LoVo (cell line): ENCODE data around the gene CDRT4.

Source experiments
- DNase-seq: peaks from one replicate; pipeline ENCODE4 v3.0.0-alpha.2; 2016; ENCODE audit warnings: low spot score

Gene CDRT4

GRCh38 chr17:15492791-15493692, 25.6 kb upstream of the CDRT4 start:
- no peak for DNase-seq

- no peak for DNase-seq
These were observed 24.8 kb upstream of the CDRT4 start for GRCh38 chr17:15492186-15492585.

- peak; percentile 92 for DNase-seq
These were observed 23.3 kb upstream of the CDRT4 start for GRCh38 chr17:15490634-15491261.

GRCh38 chr17:15488557-15488956, 21.1 kb upstream of the CDRT4 start:
- no peak for DNase-seq

GRCh38 chr17:15485045-15485444, 17.6 kb upstream of the CDRT4 start:
- DNase-seq: no peak

GRCh38 chr17:15483431-15483830, 16.0 kb upstream of the CDRT4 start:
- DNase-seq: no peak

GRCh38 chr17:15482476-15482875, 15.1 kb upstream of the CDRT4 start:
- DNase-seq: no peak

DNA sequence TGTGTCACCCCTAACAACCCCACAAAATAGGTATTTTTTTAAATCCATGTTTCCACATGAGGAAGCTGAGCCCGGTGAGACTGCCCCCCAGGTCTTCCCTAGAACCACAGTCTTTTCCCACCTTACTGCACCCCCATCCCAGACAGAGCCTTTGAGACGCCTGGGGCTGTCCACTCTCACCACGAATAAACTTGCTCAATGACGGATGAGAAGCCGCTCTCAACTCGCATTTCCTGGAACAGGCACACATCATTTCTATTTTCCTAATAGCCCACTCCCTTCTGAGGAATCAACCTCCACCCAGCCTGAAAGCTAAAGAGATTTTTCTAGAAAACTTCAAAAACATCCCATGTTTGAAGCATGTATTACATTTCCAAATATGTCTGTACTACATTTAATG, 14.1 kb upstream of the CDRT4 start:
- no peak for DNase-seq

DNA sequence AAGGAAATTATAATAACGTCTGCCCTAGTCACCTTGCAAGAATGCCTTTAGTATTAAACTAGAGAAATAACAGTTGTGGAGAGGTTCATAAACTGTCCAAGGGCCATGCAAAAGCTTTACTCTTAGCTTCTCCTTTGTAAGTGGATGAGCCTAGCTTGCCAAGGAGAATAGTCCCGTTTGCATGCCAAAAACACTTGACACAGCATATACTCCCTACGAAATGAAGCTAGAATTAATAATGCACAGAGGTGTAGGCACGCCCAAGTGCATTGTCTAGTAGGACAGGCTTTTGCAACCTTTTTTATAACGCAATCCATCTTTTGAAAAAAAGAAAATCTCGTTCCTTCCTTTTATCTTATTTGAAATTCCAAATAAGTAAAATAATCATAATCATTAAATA, 12.8 kb upstream of the CDRT4 start:
- no peak for DNase-seq

DNA sequence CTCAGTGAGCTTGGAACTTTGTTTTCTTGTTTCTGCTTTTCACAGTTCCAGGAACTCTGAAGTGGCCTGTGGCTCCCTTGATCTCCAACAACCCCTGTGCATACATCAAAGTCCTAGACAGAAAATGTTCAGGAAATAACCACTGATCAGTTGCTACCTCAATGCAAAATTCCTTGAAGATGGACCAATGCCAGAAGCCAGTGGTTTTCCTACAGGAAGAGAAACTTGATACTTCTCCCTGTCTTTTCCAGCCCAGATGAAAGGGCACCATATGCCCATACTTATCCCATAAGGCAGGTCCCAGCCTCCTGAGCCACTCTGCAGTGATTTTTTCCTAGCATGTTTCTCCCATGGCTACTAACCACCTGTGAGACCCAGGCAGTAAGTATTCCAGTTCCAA, 12.3 kb upstream of the CDRT4 start:
- DNase-seq: peak; percentile 19

DNA sequence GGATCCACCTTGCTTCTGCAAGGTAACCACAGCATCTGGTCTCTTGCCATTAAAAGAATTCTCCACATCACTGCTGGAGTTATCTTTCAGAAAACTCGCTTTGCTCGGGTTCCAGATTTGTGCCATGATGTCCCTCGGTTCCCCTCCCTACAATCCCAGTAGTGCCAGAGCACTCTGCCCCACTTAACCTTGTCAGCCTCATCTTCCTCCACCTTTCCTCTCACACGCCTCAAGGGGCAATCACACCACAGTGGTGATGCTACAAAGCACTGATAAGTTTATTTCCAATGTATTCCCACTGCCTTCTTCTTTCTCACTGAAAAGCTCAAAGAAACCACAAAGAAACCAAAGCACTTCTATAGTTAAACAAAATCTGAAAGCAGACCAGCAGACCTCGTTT, 11.4 kb upstream of the CDRT4 start:
- DNase-seq: no peak

GRCh38 chr17:15475631-15476354, 8.4 kb upstream of the CDRT4 start:
- no peak for DNase-seq

DNA sequence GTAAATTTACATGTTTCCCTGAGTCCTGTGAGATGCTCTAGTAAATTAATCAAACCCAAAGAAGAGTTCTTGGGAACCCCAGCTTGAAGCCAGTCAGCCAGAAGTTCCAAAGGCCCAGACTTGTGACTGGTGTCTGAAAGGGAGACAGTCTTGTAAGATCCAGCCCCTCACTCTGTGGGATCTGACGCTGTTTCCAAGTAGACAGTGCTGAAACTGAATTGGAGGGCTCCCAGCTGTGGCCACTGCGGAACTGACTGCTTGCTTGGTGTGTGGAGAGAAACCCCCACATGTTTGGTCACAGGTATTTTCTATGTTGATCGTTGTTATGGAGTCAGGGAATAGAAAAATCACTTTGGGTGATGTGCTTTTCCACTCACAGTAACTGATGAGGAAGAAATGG, 5.5 kb upstream of the CDRT4 start:
- no peak for DNase-seq

DNA sequence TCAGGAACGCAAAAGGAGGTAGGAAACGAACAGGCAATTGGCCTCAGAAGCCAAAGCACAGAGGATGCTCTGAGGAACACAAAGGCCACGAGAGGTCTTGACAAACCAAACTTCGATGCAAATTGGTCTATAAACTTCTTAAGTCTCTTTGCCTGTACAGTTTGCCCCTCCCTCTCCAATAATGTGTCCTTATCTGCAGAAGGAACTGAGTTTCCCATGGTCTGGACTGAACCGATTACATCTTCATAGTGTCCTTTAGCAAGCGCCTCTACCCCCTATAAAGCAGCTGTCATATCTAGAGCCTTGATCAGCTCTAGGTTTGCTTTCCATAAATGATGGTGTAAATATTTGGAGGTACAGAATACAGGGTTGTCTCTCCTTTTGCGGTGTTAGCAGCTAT, 3.1 kb upstream of the CDRT4 start:
- DNase-seq: no peak

- no peak for DNase-seq
These were observed 1.8 kb upstream of the CDRT4 start for GRCh38 chr17:15469260-15469659.

DNA sequence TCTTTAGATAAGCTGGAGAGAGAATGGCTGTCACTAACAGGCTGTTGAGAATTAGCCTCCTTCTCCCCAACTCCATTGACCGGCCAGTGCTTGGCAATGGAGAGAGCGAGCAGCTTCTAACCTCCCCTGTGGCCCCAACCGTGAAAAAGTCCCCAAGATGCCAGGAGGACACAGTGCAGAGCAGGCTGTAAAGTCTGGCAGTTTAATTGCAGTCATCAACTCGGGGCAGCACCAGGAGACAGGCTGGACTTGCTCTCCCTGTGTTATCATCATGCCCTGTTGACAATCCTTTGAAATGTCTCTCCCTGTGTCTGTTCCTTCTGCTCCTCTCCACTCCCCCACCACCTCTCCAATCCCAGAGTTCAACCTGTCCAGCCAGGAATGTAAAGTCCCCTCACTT, 705 bp upstream of the CDRT4 start:
- DNase-seq: no peak

DNA sequence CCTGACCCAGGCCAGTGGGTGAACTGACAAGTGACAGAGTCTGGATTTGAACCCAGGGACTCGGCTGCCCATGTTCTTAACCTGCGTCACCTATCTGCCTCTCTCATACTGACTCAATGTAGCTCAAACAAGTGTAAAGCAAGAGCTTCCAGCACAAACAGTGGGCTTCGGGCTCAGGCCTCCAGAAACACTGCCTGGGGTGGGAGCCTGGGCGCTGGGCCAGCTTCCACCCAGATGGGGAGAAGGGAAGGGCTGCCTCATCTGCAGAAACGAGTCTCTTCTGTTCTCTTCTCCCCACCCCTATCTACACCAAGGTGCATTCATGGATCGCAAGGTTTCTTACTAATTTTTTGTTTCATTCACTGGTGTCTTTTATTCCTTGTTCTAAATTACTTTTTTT, 1.3 kb downstream of the CDRT4 start:
- no peak for DNase-seq

- DNase-seq: no peak
These were observed 2.2 kb downstream of the CDRT4 start for GRCh38 chr17:15465045-15465701.

DNA sequence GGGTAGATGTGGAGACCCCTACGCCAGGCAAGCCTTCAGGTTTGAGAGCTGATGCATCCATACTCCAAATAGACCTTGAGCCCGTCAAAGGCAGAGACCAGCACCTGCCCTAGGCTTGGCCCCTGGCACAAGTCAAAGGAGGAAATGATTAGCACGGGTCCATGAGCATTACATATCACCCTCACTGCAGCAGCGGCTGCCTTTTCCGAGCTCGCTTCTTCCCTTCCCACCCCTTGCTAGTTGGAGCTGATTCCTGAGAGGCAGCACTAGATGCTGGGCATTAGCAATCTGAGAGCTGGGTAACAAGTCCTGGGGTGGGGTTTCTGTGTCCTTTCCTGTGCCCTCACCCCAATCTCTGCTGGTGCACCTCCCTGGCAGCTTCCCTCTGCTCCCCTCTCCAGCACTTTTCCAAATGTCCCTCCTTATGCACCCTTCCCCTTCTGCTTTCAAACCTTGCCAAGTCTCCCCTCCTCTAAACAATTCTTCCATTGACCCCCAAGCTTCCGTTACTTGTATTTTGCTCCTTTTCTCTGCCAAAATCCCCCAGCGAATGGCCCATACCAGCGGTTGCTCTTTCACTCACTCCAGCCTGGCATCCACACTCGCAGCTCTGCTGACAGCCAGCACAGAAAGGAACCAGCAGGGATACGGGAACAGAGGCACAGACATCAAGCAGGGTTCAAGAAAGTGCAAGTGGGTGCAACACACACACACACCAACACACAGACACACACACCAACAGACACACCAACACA, 3.0 kb downstream of the CDRT4 start:
- no peak for DNase-seq

GRCh38 chr17:15462976-15463772, 4.2 kb downstream of the CDRT4 start:
- peak; percentile 12 for DNase-seq

GRCh38 chr17:15457723-15458094, 9.7 kb downstream of the CDRT4 start:
- DNase-seq: no peak
